Measurements from ENCODE around the gene C5. TPM values are rescaled to one million over a fixed set of nuclear protein-coding genes. Genes with fewer than 3 reads are reported as not detected.

The C5 gene
- total RNA-seq, 1 donor from 2014 or later, result 37.8 TPM

DNA sequence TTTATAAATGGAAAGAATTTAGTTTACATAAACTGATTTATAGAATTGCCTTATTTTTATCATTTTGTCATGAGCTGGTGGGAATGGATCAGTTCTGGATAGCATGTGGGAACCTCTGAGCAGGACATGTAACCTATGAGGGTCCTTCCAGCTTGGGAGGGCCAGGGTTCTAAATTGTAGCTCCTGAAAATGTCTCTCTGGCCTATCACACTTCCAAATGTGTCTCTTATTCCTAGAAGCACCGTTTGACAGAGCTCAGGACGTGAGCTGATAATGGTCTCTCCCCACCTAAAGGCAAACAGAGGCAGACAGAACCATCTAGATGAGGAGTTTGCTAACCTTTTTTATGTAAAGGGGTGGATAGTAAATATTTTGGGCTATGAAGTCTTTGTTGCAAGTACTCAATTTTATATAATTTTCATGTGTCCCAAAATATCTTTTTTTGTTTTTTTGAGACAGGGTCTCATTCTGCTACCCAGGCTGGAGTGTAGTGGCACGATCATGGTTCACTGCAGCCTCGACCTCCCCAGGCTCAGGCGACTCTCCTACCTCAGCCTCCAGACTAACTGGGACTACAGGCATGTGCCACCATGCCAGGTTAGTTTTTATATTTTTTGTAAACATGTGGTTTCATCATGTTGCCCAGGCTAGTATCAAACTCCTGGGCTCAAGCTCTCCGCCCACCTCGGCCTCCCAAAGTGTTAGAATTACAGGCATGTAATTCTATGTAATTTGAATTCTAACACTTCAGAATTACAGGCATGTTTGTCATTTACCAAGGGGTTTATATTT lies 127.5 kb downstream of the C5 start:
- Histone ChIP-seq H3K4me1 (peaks cover 21% of the 10 kb centered on the region), H3K4me3 (no peak overlapping the region), H3K9me3 (no peaks in the 10 kb centered on the region), H3K27ac (peak overlapping the region; percentile 78), H3K36me3 (no peaks in the 10 kb centered on the region), H3K27me3 (no peaks in the 10 kb centered on the region)
- no peak for ATAC-seq
- DNase-seq, result no peak
- intact Hi-C loops (cut with DNase I), result no loop called here
- TF ChIP-seq CTCF (IDR thresholded peaks at IDR 0.05), result no peak

DNA sequence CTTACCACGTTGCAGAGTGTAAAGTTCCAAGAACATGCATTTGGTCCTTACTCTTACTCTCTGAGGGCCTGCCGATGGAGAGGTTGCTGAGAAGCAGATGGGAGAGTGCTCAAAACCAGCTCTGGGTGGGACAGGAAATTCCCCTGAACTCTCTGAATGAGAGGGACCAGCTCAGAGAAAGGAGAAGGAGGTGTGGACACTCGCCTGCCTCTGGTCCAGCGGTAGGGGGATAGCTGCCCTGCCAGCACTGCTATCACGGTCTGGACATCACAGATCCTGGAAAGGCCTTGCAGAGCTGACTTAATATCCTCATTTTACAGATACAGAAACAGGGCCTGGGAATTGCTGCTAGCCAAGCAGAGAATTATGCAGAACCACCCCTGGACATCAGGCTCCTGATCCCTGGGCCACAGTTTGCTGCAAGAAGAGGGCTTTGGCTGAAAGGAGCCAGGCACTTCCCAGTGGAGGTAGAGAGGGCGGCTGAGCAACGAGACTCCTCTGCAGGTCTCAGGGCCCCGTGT lies 128.4 kb downstream of the C5 start:
- intact Hi-C loops (cut with DNase I), result no loop called here
- Histone ChIP-seq H3K27ac (peak overlapping the region; percentile 78), H3K4me1 (peaks cover 24% of the 10 kb centered on the region), H3K36me3 (no peaks in the 10 kb centered on the region), H3K27me3 (no peaks in the 10 kb centered on the region), H3K9me3 (no peaks in the 10 kb centered on the region), H3K4me3 (no peak overlapping the region)
- DNase-seq, result no peak
- no peak for TF ChIP-seq CTCF (IDR thresholded peaks at IDR 0.05)
- ATAC-seq, result no peak

DNA sequence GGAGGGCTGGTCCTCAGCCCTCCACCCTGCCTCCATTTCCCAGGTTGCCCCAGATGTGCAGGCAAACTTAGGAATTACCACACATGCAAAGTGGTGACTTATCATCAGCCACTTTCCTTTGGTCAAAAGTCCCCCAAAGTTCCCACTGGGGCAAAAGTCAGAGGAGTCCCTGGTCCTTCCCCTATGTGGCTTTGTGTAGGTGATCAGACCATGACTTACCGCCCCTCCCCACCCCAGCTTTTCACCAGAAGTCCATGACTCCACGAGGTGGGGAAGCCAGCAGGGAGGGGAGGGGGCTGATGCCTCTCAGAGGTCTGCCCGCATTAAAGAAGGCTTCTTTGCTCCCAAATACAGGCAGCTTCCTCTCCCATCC lies 129.3 kb downstream of the C5 start:
- Histone ChIP-seq H3K4me3 (no peak overlapping the region), H3K27ac (peak overlapping the region; percentile 78), H3K36me3 (no peaks in the 10 kb centered on the region), H3K9me3 (no peaks in the 10 kb centered on the region), H3K27me3 (no peaks in the 10 kb centered on the region), H3K4me1 (peaks cover 30% of the 10 kb centered on the region)
- no peak for TF ChIP-seq CTCF (IDR thresholded peaks at IDR 0.05)
- intact Hi-C loops (cut with DNase I), result no loop called here
- no peak for ATAC-seq
- DNase-seq, result no peak

- Histone ChIP-seq H3K36me3 (no peaks in the 10 kb centered on the region), H3K27ac (peak overlapping the region; percentile 78), H3K4me3 (no peak overlapping the region), H3K4me1 (peaks cover 30% of the 10 kb centered on the region), H3K27me3 (no peaks in the 10 kb centered on the region), H3K9me3 (no peaks in the 10 kb centered on the region)
- ATAC-seq, result no peak
- DNase-seq, result no peak
- no peak for TF ChIP-seq CTCF (IDR thresholded peaks at IDR 0.05)
- intact Hi-C loops (cut with DNase I), result no loop called here
Observed at GRCh38 chr9:120919843-120920805, 130.0 kb downstream of the C5 start.

DNA sequence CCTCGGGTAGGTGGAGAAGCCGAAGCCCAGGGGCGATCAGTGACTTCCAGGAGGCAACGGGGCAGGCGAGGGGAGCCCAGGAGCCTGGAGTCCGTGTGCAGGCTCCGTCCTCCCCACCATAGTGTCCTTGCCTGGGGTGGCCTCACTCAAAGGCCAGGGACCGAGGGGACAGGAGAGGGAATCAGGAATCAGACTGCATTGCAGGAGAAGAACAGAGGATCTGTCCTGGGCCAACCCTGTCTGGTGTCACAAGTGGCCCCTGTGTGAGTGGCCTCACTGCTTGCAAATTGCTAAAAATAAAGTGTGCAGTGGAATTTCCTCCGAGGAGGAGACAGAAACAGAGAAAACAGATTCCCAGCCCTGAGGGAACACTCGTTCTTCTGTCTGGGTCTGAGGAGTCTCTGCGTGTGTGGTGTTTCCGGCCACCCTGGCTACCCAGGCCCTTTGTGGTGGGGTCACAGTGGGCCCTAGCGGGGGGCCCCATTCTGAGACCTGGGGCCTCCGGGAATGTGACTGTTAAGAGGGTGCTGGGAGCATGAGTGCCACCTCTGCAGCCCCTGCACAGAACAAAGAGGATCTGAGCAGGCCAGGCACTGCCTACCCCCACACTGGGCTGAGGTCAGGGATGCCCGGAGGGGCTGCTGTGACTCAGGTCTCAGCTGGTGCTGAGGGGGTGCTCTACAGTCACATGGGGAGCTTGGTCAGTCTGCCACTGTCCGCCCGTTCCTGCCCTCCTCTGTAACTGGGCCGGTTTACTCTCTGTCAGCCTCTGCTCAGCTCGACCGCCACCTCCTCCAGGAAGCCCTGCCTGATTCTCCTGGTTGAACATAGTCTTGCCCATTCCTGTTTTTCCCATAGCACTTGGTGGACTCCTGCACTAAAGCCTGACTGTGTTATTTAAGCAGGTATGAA lies 130.9 kb downstream of the C5 start:
- no peaks in the 10 kb centered on the region for H3K9me3 ChIP-seq
- no peak overlapping the region for H3K4me3 ChIP-seq
- H3K27ac ChIP-seq, result peak overlapping the region; percentile 78
- no peaks in the 10 kb centered on the region for H3K36me3 ChIP-seq
- DNase-seq (no peak), ATAC-seq (peak; percentile 25)
- peaks cover 30% of the 10 kb centered on the region for H3K4me1 ChIP-seq
- no peaks in the 10 kb centered on the region for H3K27me3 ChIP-seq
- intact Hi-C loops (cut with DNase I), result no loop called here
- no peak for TF ChIP-seq CTCF (IDR thresholded peaks at IDR 0.05)

All from upper lobe of right lung (tissue), 1 donor.